GM20431 (cell line): ENCODE data around the gene RNF123.

Experiments used
- in situ Hi-C: fragments of 300-500 bp; cut with MseI, MboI; formaldehyde crosslinking; loops from one replicate; pipeline ENCODE4 v1.15.0; 2020; ENCODE audit warnings: low sequenced_read_pairs; ENCODE audit not compliant: unreplicated experiment

The RNF123 gene

GRCh38 chr3:49699281-49699979 lies 10.1 kb downstream of the RNF123 start:
- in situ Hi-C loops: no loop called here

DNA sequence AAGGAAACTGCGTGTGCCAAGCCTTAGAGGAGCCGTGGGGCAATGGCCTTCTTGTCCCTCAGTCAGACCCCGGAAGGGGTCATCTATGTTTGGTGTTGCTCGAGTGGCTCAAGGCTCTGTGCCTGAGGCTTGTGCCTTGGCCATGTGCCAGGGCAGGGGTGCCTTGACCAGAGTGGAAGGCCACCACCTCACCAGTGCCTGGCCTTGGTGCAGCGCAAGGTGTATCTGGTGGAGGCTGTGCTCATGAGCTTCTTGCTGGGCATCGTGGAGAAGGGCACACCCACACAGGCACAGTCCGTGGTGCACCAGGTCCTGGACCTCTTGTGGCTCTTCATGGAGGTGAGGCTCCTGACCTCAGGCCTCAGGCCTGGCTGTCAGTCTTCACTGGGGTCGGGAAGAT lies 10.7 kb downstream of the RNF123 start:
- in situ Hi-C loops: no loop called here

DNA sequence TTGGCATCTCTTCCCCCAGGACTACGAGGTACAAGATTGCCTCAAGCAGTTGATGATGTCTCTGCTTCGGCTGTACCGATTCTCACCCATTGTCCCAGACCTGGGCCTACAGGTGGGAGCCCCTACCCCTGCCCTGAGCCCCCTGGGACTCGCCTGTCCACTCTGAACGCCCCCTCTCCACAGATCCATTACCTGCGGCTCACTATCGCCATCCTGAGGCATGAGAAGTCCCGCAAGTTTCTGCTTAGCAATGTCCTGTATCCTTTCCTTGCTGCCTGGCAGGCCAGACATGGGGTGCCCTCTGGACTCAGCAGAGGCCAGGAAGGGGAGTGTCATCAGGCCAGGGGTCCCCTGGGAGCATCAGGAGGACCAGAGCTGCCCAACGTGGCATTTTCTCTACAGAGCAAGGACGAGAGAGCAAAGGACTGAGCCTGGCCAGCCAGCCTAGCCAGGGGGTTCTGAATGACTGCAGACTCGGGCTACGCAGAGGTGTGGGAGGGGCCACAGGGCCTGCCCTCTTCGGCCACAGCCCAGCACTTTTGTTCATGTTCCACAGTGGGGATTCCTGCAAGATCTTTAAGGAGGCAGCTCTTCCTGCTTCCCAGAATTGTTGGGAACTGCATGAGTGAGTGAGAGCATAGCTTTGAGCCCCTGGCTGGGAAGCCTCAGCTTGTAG lies 11.2 kb downstream of the RNF123 start:
- in situ Hi-C loops: no loop called here

DNA sequence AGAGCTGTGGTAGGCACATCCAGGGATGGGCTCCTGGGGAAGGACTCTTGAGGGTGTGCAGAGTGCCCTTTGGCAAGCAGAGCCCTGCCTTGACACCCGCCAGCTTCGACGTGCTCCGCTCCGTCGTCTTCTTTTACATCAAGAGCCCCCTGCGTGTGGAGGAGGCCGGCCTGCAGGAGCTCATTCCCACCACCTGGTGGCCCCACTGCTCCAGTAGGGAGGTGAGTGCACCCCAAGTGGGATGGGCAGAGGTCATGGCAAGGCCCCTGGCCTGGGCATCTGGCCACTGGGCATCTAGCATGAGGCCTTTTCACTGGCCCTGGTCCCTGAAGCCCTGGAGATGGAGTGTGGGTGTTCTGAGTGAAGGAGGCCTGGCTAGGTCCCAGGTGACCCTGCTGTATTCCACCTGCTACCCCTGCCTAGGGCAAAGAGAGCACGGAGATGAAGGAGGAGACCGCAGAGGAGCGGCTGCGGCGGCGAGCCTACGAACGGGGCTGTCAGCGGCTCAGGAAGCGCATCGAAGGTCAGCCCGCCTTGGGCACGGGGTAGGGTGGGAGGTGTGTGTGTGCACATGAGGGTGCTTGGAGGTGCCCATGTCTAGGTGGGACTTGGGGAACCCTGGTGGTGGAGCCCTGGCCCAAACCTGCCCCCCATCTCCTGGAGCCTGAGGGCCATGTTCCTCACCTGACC lies 12.2 kb downstream of the RNF123 start:
- in situ Hi-C loops: no loop called here

- in situ Hi-C loops: no loop called here
Observed at GRCh38 chr3:49702672-49703071, 13.3 kb downstream of the RNF123 start.

DNA sequence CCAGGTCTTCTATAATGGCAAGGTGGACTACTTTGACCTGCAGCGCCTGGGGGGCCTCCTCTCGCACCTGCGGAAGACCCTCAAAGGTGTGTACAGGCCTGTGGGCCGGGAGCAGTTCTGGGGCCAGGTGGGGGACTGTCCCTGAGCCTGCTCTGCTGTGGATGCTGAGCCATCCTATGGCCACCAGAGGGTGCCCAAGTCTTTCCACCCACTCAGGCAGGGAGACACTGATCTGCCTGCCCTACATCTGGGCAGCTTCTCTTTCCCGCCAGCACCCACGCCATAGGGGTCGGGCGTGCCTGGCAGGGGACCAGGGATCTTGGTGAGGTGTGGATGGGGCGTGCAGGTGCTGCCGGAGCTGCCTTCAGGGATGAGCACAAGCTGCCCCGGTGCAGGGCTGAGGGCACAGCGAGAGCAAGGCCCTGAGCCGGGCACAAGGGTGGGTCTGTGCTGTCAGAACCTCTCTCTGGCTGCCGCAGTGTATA lies 14.1 kb downstream of the RNF123 start:
- in situ Hi-C loops: no loop called here

DNA sequence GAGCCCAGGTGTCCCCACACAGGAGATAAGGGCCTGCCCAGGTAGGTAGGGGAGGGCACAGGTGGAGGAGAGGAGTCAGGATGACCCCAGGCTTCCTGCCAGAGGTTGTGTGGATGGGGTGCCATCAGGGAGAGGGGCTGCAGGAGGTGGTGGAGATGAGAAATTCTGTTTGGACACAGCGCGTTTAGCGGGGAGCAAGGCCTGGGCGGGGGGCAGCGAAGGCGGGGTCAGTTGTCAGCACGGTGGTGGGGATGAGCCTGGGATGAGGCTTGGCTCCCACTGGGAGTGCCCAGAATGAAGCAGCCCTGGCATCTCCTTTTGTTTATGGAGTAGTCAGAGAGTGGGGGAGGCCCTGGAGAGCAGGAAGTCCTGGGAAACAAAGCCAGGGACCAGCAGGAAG lies 14.6 kb downstream of the RNF123 start:
- in situ Hi-C loops: no loop called here

- in situ Hi-C loops: no loop called here
Observed at GRCh38 chr3:49704629-49705028, 15.3 kb downstream of the RNF123 start.

GRCh38 chr3:49705390-49705960 lies 16.1 kb downstream of the RNF123 start:
- in situ Hi-C loops: no loop called here

DNA sequence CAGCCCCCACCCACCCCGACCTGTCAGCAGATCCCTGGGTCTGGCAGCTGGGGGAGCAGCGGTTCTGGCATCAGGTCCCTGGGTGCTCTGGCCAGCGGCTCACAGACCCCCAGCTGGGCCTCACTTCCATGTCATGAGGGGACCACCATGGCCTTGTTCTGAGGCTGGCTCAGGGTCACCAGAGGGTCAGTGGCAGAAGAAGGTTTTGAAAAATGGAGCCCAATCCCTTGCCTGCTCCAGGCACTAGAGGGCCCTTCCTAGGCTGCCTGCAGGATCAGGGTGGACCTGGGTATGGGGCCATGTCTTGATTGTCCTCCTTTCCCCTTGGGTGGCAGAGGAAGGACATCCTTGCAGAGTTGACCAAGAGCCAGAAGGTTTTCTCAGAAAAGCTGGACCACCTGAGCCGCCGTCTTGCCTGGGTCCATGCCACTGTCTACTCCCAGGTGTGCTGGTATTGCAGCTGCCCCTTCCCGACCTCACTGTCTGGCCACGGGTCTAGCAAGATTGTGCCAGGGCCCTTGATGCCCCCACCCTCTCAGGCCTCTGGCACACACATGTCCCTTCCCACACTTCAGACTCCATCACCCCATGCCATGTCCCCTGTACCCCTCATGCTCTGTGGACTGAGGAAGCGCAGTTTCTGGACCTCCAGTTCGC lies 17.2 kb downstream of the RNF123 start:
- in situ Hi-C loops: no loop called here

- in situ Hi-C loops: no loop called here
Observed at GRCh38 chr3:49707113-49707480, 17.7 kb downstream of the RNF123 start.

DNA sequence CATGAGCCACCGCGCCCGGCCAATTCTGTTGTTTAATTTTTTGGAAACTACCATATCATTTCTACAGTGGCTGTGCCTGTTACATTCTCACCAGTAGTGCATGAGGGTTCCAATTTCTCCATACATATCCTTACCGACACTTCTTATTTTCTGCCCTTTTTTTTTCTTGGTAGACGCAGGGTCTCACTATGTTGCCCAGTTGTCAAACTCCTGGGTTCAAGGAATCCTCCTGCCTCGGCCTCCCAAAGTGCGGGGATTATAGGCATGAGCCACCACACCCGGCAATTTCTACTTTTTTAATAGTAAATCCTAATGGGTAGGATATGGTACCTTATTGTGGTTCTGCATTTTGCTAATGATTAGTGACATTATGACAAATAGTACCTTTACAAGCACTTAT lies 20.5 kb downstream of the RNF123 start:
- in situ Hi-C loops: no loop called here

DNA sequence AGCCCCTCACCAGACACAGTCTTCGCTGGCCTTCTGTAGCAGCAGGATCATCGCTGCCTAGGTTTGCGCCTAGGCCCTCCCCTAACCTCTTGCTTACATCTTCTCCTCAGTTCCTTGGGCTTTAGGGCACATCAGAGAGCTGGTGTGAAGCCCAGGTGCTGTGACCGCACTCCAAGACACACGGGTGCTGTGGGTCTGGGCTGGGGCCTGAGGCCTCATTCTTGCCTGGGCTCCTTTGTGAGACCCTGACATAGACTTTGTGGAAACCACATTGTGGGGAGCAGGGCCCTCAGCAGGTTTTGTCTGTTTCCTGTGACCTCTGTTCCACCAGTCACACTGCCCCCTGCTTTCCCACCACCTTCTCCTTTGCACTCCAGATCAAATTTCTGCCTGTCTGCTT lies 22.1 kb downstream of the RNF123 start:
- in situ Hi-C loops: no loop called here

DNA sequence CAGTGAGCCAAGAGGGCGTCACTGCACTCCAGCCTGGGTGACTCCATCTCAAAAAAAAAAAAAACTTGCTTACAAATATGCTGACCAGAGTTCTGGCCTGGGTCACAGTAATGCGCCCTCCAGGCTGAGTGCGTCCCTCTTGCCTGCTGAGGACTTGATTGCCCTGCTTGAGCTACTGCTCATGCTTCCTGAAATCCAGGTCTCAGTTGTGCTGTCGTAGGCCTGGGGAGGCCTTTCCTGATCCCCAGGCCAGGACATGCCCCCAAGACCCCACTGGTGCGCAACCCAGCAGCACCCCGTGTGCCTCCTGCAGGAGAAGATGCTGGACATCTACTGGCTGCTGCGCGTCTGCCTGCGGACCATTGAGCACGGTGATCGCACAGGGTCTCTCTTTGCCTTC lies 22.8 kb downstream of the RNF123 start:
- in situ Hi-C loops: no loop called here

GRCh38 chr3:49712631-49713317 lies 23.4 kb downstream of the RNF123 start:
- in situ Hi-C loops: no loop called here

- in situ Hi-C loops: no loop called here
Observed at GRCh38 chr3:49713336-49714105, 24.2 kb downstream of the RNF123 start.

DNA sequence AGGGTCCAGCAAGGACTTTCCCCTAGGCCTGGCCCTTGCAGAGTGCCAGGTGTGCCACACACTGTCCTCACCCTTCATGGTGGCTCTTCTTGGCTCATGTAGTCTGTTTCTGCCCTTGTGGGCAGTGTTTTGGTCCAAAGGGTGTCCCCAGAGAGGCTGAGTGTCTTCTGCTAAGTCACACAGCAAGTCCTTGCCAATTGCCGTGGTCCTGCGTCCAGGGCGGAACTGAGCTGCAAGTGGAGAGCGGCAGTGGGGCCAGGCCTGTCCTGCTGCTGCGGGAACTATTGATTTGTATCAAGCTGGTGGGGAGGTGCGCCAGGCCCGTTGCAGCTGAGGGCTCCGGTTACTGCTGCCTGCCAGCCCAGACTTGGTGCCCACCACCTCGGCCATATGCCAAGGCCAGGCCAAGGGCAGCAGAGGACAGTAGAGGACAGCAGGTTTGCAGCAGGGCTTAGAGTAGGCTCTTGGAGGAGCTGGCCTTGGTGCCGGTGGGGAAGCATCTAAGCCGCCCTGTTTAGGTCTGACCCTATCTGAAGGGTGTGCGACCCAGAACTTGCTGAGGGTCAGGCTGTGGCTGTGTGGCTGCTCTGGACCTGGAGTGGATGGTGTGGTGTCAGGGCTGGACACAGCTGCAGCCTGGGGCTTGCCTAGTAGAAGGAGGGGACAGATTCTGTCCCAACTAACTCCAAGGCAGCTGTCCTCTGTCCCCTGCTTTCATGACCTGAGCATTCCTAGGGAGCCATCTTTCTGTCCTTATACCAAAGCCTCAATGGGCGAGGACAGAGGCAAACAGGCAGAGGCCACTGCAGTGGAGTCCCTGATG lies 25.6 kb downstream of the RNF123 start:
- in situ Hi-C loops: no loop called here

DNA sequence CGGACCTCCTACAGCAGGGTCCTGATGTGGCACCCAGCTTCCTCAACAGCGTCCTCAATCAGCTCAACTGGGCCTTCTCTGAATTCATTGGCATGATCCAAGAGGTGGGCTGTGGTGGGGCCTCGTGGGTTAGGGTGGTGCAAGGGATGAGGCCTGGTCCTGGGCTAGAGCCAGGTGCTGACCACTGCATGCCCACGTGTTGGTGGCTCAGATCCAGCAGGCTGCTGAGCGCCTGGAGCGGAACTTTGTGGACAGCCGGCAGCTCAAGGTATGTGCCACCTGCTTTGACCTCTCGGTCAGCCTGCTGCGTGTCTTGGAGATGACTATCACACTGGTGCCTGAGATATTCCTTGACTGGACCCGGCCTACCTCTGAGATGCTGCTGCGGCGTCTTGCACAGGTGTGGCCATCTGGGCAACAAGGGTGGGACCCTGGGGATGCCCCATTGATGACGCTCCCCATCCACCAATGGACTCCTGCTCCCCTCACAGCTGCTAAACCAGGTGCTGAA lies 26.3 kb downstream of the RNF123 start:
- in situ Hi-C loops: no loop called here
